Measurements from ENCODE around the gene OR11H6. TPM values are rescaled to one million over a fixed set of nuclear protein-coding genes. Genes with fewer than 3 reads are reported as not detected.
"Not testable (repeated sequence)": the region's sequence is repeated elsewhere in the genome, so short reads cannot be mapped to it uniquely, and the experiment has no call there.

Gene OR11H6
- polyA plus RNA-seq, 1 donor (not counting 4 experiments of a cell fraction or from before 2014, with no cell fraction given): not detected

GRCh38 chr14:20194101-20194500, 29.4 kb upstream of the OR11H6 start:
- Histone ChIP-seq H3K9ac (ENCODE audit: control insufficient read depth, extremely low read depth, insufficient read depth, low read length) (no peak overlapping the region), H2AFZ (ENCODE audit: control insufficient read depth, low read length) (no peak overlapping the region), H3K9me1 (ENCODE audit: control insufficient read depth, extremely low read depth, insufficient read depth, low read length) (no peaks in the 10 kb centered on the region), H3K4me3 (ENCODE audit: control insufficient read depth in 2 of 3, extremely low read depth in 1 of 3, insufficient read depth in 2 of 3, low read depth in 1 of 3, low read length in 3 of 3) (no peak overlapping the region), H3K36me3 (ENCODE audit: control insufficient read depth in 2 of 2, extremely low read depth in 1 of 2, insufficient read depth in 2 of 2, low read length in 2 of 2) (no peaks in the 10 kb centered on the region), H3K27ac (ENCODE audit: control insufficient read depth, insufficient read depth, low read length) (no peak overlapping the region), H4K20me1 (ENCODE audit: control insufficient read depth, extremely low read depth, insufficient read depth, low read length) (no peaks in the 10 kb centered on the region), H3K9me3 (ENCODE audit: control insufficient read depth, low read depth, low read length) (no peaks in the 10 kb centered on the region), H3K4me1 (ENCODE audit: control insufficient read depth, extremely low read depth, insufficient read depth, low read length) (no peaks in the 10 kb centered on the region), H3K79me2 (ENCODE audit: control insufficient read depth, insufficient read depth, low read length) (no peaks in the 10 kb centered on the region), H3K27me3 (ENCODE audit: control insufficient read depth, extremely low read depth, insufficient read depth, low read length) (no peaks in the 10 kb centered on the region), H3K4me2 (ENCODE audit: control insufficient read depth, extremely low read depth, insufficient read depth, low read depth, low read length) (no peak overlapping the region)
- dilution Hi-C loops (cut with MboI; ENCODE audit: extremely low pct_ligation_motif_present, low sequenced_read_pairs): no loop called here
- DNase-seq (ENCODE audit: low read depth, low spot score) (no peak), FAIRE-seq (no peak)
- no peak for TF ChIP-seq EZH2 (IDR thresholded peaks at IDR 0.05; ENCODE audit: low read length)

- not testable (repeated sequence) for FAIRE-seq
Measured at GRCh38 chr14:20195170-20195569, 28.3 kb upstream of the OR11H6 start.

GRCh38 chr14:20195911-20196310, 27.6 kb upstream of the OR11H6 start:
- Histone ChIP-seq H3K36me3 (ENCODE audit: control insufficient read depth in 2 of 2, extremely low read depth in 1 of 2, insufficient read depth in 2 of 2, low read length in 2 of 2) (no peaks in the 10 kb centered on the region), H3K9ac (ENCODE audit: control insufficient read depth, extremely low read depth, insufficient read depth, low read length) (no peak overlapping the region), H3K27ac (ENCODE audit: control insufficient read depth, insufficient read depth, low read length) (no peak overlapping the region), H4K20me1 (ENCODE audit: control insufficient read depth, extremely low read depth, insufficient read depth, low read length) (no peaks in the 10 kb centered on the region), H2AFZ (ENCODE audit: control insufficient read depth, low read length) (no peak overlapping the region), H3K9me1 (ENCODE audit: control insufficient read depth, extremely low read depth, insufficient read depth, low read length) (no peaks in the 10 kb centered on the region), H3K79me2 (ENCODE audit: control insufficient read depth, insufficient read depth, low read length) (no peaks in the 10 kb centered on the region), H3K4me3 (ENCODE audit: control insufficient read depth in 2 of 3, extremely low read depth in 1 of 3, insufficient read depth in 2 of 3, low read depth in 1 of 3, low read length in 3 of 3) (no peak overlapping the region), H3K4me2 (ENCODE audit: control insufficient read depth, extremely low read depth, insufficient read depth, low read depth, low read length) (no peak overlapping the region), H3K4me1 (ENCODE audit: control insufficient read depth, extremely low read depth, insufficient read depth, low read length) (no peaks in the 10 kb centered on the region), H3K9me3 (ENCODE audit: control insufficient read depth, low read depth, low read length) (no peaks in the 10 kb centered on the region), H3K27me3 (ENCODE audit: control insufficient read depth, extremely low read depth, insufficient read depth, low read length) (no peaks in the 10 kb centered on the region)
- FAIRE-seq: no peak
- dilution Hi-C loops (cut with MboI; ENCODE audit: extremely low pct_ligation_motif_present, low sequenced_read_pairs): no loop called here
- no peak for DNase-seq (ENCODE audit: low read depth, low spot score)
- TF ChIP-seq EZH2 (IDR thresholded peaks at IDR 0.05; ENCODE audit: low read length) (no peak), CTCF (optimal IDR thresholded peaks at IDR 0.05 in 1 of 3, IDR thresholded peaks at IDR 0.05 in 1 of 3, conservative IDR thresholded peaks at IDR 0.05 in 1 of 3; ENCODE audit: extremely low read depth in 1 of 3, insufficient read depth in 2 of 3, low read length in 3 of 3) (no peak)

More at GRCh38 chr14:20195170-20195569, 28.3 kb upstream of the OR11H6 start:
- H3K4me1 ChIP-seq (ENCODE audit: control insufficient read depth, extremely low read depth, insufficient read depth, low read length); H3K9me1 ChIP-seq (ENCODE audit: control insufficient read depth, extremely low read depth, insufficient read depth, low read length); H3K36me3 ChIP-seq (ENCODE audit: control insufficient read depth in 2 of 2, extremely low read depth in 1 of 2, insufficient read depth in 2 of 2, low read length in 2 of 2); H3K27ac ChIP-seq (ENCODE audit: control insufficient read depth, insufficient read depth, low read length); H3K27me3 ChIP-seq (ENCODE audit: control insufficient read depth, extremely low read depth, insufficient read depth, low read length); H3K4me2 ChIP-seq (ENCODE audit: control insufficient read depth, extremely low read depth, insufficient read depth, low read depth, low read length); H4K20me1 ChIP-seq (ENCODE audit: control insufficient read depth, extremely low read depth, insufficient read depth, low read length); H3K79me2 ChIP-seq (ENCODE audit: control insufficient read depth, insufficient read depth, low read length); H3K9me3 ChIP-seq (ENCODE audit: control insufficient read depth, low read depth, low read length); H3K4me3 ChIP-seq (ENCODE audit: control insufficient read depth in 2 of 3, extremely low read depth in 1 of 3, insufficient read depth in 2 of 3, low read depth in 1 of 3, low read length in 3 of 3); dilution Hi-C loops (cut with MboI; ENCODE audit: extremely low pct_ligation_motif_present, low sequenced_read_pairs); DNase-seq (ENCODE audit: low read depth, low spot score); H3K9ac ChIP-seq (ENCODE audit: control insufficient read depth, extremely low read depth, insufficient read depth, low read length); H2AFZ ChIP-seq (ENCODE audit: control insufficient read depth, low read length): not testable (repeated sequence)
